NCI-H526 treated with DMSO at 0.1 percent for 48 hours (cell line): ENCODE measurements around the gene GOLGA6L6.
"Not testable (repeated sequence)": the region's sequence is repeated elsewhere in the genome, so short reads cannot be mapped to it uniquely, and the experiment has no call there.

Experiments
- DNase-seq: peaks from one replicate; lab custom pipeline; 2025; lab: John Stamatoyannopoulos, UW

GOLGA6L6 gene, protein sequence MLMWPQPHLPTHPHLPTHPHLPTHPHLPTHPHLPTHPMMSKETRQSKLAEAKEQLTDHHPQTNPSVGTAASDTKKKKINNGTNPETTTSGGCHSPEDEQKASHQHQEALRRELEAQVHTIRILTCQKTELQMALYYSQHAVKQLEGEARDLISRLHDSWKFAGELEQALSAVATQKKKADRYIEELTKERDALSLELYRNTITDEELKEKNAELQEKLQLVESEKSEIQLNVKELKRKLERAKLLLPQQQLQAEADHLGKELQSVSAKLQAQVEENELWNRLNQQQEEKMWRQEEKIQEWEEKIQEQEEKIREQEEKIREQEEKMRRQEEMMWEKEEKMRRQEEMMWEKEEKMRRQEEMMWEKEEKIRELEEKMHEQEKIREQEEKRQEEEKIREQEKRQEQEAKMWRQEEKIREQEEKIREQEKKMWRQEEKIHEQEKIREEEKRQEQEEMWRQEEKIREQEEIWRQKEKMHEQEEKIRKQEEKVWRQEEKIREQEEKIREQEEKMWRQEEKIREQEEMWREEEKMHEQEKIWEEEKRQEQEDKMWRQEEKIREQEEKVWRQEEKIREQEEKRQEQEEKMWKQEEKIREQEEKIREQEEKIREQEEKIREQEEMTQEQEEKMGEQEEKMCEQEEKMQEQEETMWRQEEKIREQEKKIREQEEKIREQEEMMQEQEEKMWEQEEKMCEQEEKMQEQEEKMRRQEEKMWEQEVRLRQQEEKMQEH

GRCh38 chr15:20541700-20542099 lies at the start of gene GOLGA6L6:
GOLGA6L6 (minus strand) TSS chr15:20541800; CDS start chr15:20541709, 91 bp downstream.
- not testable (repeated sequence) for DNase-seq

DNA sequence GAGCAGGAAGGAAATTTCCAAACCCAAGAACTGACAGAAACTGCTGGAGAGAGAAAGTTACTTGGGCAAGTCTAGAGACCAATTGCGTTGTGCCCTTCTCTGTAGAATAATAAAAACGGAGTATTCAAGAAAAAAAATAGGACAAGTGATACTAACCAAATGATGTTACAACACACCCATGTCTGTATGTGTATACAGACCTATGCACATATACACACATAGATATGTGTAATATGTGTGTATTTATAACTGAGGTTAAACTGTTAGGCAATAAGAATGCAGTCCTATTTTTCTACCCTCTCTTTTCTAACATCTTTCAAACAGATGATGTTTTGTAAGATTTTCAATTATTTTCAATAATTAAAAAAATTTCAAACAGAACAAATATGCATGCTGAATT lies 48.5 kb upstream of the GOLGA6L6 start:
- DNase-seq: not testable (repeated sequence)

- not testable (repeated sequence) for DNase-seq
These were observed 45.2 kb upstream of the GOLGA6L6 start for GRCh38 chr15:20586821-20587220.

- DNase-seq: not testable (repeated sequence)
These were observed 41.1 kb upstream of the GOLGA6L6 start for GRCh38 chr15:20582726-20583115.

- not testable (repeated sequence) for DNase-seq
These were observed 40.6 kb upstream of the GOLGA6L6 start for GRCh38 chr15:20582109-20582725.

- DNase-seq: not testable (repeated sequence)
These were observed 39.9 kb upstream of the GOLGA6L6 start for GRCh38 chr15:20581261-20582108.

- not testable (repeated sequence) for DNase-seq
These were observed 38.1 kb upstream of the GOLGA6L6 start for GRCh38 chr15:20579662-20580061.

- DNase-seq: not testable (repeated sequence)
These were observed 9.7 kb upstream of the GOLGA6L6 start for GRCh38 chr15:20551289-20551688.

DNA sequence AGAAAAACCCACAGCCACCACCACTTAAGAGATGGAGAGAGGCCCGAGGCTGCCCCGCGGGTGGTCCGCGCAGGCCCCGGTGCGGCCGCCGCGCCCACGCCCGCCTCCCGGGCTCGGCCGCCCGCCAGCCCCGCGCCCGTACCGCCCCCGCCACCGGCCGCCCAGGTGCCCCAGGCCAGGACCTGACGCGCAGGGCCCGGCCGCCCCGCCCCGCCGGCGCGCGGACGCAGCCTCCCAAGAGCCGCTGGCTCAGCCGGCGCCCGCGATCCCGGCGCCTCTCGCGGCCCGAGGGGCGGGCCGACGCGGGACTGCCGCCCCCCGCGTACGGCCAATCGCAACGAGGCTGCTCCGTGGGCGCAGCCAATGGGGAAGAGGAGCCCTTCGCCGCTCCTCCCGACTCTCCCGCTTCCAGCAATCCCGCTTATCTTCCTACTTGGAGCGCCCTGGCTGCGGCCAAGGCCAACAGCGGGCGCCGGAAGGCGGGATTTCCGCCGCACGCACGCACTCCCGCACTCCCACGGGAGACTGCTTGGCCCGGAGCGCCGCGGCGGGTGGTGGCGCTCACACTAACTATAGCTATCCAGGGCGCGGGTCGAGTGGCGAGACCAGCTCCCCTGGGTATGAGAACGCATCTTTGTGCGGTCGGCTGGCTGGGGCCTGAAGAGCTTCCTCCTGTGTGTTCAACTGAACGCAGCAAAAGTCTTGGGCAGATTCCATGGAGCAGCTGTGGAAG lies 35.5 kb downstream of the GOLGA6L6 start:
- DNase-seq: not testable (repeated sequence)

DNA sequence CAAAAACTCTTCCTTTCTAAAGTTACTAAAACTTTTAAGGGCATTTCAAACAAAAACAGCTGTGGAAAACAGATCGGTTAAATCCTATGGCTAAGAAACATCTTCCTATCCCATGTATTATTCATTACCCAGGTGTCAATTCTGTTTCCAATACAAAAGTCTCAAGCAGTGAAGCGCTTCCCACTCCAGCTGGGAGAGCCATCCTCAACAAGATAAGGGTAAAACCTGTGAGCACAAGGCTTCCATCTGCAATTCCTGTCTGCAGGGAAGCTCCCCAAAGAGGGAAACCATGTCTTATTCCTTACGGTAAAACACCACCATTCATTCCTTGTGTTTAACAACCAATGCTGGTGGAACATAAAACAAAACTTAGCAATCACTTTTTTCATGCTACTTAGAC lies 38.8 kb downstream of the GOLGA6L6 start:
- DNase-seq: not testable (repeated sequence)

- not testable (repeated sequence) for DNase-seq
These were observed 39.9 kb downstream of the GOLGA6L6 start for GRCh38 chr15:20501512-20502222.

DNA sequence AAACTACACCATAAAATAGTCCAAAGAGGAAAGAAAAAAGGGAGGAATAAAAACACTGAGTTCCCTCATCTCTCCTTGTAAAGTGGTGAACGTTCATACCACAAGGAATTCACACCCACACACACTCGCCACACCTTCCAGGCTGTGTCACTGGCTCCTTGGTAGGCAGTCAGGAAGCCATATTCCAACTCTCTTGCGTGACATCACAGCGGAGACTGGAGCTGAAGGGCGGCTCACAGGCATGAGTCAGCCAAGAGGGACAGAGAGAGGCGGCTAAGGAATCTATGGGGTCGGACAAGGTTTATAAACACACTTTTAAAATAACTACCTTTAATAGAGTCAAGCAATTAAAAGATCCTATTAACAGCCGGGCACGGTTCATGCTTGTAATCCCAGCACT lies 43.8 kb downstream of the GOLGA6L6 start:
- DNase-seq: not testable (repeated sequence)

DNA sequence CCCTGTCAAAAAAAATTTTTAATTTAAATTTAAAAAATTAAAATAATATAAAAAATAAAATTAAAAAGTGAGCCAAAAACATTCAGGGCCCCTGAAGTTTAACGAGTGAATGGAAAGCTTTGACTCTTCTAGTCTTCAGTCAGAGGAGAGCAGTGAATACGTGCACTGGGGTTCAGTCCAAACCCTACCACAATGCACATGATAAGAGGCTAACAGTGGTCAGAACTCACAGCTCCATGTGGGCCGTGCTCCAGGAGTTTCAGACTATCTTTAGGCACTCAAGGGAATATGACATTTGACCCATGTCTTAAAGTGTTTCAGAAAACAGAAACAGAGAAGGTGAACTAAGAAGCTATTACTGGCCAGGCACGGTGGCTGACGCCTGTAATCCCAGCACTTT lies 48.6 kb downstream of the GOLGA6L6 start:
- not testable (repeated sequence) for DNase-seq

DNA sequence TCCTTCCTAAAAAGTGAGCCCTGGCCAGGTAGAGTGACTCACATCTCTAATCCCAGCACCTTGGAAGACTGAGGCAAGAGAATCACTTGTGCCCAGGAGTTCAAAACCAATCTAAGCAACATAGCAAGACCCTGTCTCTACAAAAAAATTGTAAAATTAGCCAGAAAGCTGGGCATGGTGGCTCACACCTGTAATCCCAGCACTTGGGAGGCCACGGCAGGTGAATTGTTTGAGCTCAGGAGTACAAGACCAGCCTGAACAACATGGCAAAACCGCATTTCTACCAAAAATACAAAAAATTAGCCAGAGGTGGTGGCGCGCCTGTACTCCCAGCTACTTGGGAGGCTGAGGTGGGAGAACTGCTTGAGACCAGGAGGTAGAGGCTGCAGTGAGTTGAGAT lies 49.0 kb downstream of the GOLGA6L6 start:
- DNase-seq: not testable (repeated sequence)

DNA sequence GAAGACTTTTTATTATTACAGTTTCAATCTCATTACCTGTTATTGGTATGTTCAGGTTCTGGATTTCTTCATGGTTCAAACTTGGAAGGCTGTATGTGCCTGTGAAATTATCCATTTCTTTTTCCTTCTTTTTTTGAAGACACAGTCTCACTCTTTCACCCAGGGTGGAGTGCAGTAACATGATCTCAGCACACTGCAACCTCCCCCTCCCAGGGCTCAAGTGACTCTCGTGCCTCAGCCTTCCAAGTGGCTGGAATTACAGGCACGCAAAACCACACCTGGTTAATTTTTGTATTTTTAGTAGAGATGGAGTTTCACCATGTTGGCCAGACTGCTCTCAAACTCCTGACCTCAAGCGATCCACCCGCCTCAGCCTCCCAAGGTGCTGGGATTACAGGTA lies 52.3 kb downstream of the GOLGA6L6 start:
- DNase-seq: not testable (repeated sequence)
